Trophoblast cell (in vitro differentiated cells and primary cell): ENCODE measurements around the gene ERCC3.
A peak's percentile ranks its signal among the peaks of the same experiment; 100 is the strongest.

Source experiments
- DNase-seq, 2 donors: peaks; one replicate each; pipeline ENCODE4 v3.0.0-alpha.2; 2016
- H2AFZ ChIP-seq: 2 replicates; pipeline ENCODE4 v1.6.1; 2013; ENCODE audit warnings: low read length, moderate library complexity, mild to moderate bottlenecking; ENCODE audit not compliant: insufficient read depth, poor library complexity
- H2AK5ac ChIP-seq: 2 replicates; pipeline ENCODE4 v1.6.1; 2013; ENCODE audit warnings: mild to moderate bottlenecking, low read length
- H2BK120ac ChIP-seq: 2 replicates; pipeline ENCODE4 v1.6.1; 2013; ENCODE audit warnings: low read length, mild to moderate bottlenecking, moderate library complexity; ENCODE audit not compliant: insufficient read depth, poor library complexity
- H2BK12ac ChIP-seq: 2 replicates; pipeline ENCODE4 v1.6.1; 2013; ENCODE audit warnings: mild to moderate bottlenecking, low read length, moderate library complexity
- H2BK5ac ChIP-seq: 2 replicates; pipeline ENCODE4 v1.6.1; 2013; ENCODE audit warnings: low read length, low read depth, moderate library complexity, mild to moderate bottlenecking; ENCODE audit not compliant: poor library complexity
- H3K14ac ChIP-seq: 2 replicates; pipeline ENCODE4 v1.6.1; 2013; ENCODE audit warnings: mild to moderate bottlenecking, low read length
- H3K18ac ChIP-seq: 2 replicates; pipeline ENCODE4 v1.6.1; 2013; ENCODE audit warnings: mild to moderate bottlenecking, low read length
- H3K23ac ChIP-seq: 2 replicates; pipeline ENCODE4 v1.6.1; 2013; ENCODE audit warnings: low read length
- H3K27ac ChIP-seq: 2 replicates; pipeline ENCODE4 v1.5.1; 2013; ENCODE audit warnings: low read depth, mild to moderate bottlenecking, inconsistent platforms, low read length, moderate library complexity
- H3K27me3 ChIP-seq: 2 replicates; pipeline ENCODE4 v1.6.1; 2013; ENCODE audit warnings: inconsistent platforms, mild to moderate bottlenecking, low read length, moderate library complexity; ENCODE audit not compliant: insufficient read depth
- H3K36me3 ChIP-seq, 2 experiments: 1 replicate in 1 of 2; 2 replicates in 1 of 2; pipeline ENCODE4 v1.6.1; 2013; ENCODE audit warnings: low read length in 2 of 2, mild to moderate bottlenecking in 2 of 2, moderate library complexity in 1 of 2; ENCODE audit not compliant: insufficient read depth in 2 of 2, control insufficient read depth in 1 of 2
- H3K4ac ChIP-seq: 2 replicates; pipeline ENCODE4 v1.6.1; 2013; ENCODE audit warnings: low read depth, mild to moderate bottlenecking, low read length, moderate library complexity
- H3K4me1 ChIP-seq, 2 experiments: 1 replicate in 1 of 2; 2 replicates in 1 of 2; pipeline ENCODE4 v1.6.1; 2013; ENCODE audit warnings: low read length in 2 of 2, mild to moderate bottlenecking in 2 of 2, moderate library complexity in 1 of 2; ENCODE audit not compliant: insufficient read depth in 2 of 2, control insufficient read depth in 1 of 2
- H3K4me2 ChIP-seq: 2 replicates; pipeline ENCODE4 v1.6.1; 2013; ENCODE audit warnings: inconsistent platforms, mild to moderate bottlenecking, low read length, moderate library complexity
- H3K4me3 ChIP-seq: 2 replicates; pipeline ENCODE4 v1.5.1; 2013; ENCODE audit warnings: mild to moderate bottlenecking, low read depth, low read length, inconsistent platforms
- H3K79me1 ChIP-seq: one replicate; pipeline ENCODE4 v1.6.1; 2013; ENCODE audit warnings: low read length
- H3K79me2 ChIP-seq: 2 replicates; pipeline ENCODE4 v1.6.1; 2013; ENCODE audit warnings: low read length, mild to moderate bottlenecking; ENCODE audit not compliant: control insufficient read depth, insufficient read depth, poor library complexity
- H3K9ac ChIP-seq: 2 replicates; pipeline ENCODE4 v1.6.1; 2013; ENCODE audit warnings: mild to moderate bottlenecking, low read length
- H3K9me3 ChIP-seq: 2 replicates; pipeline ENCODE4 v1.6.1; 2013; ENCODE audit warnings: low read depth, mild to moderate bottlenecking, control low read depth, inconsistent platforms, low read length; ENCODE audit not compliant: insufficient read depth
- H4K12ac ChIP-seq: 2 replicates; pipeline ENCODE4 v1.6.1; 2013; ENCODE audit warnings: low read depth, mild to moderate bottlenecking, low read length, moderate library complexity
- H4K8ac ChIP-seq: 2 replicates; pipeline ENCODE4 v1.6.1; 2013; ENCODE audit warnings: low read depth, mild to moderate bottlenecking, low read length, moderate library complexity
- H4K91ac ChIP-seq: one replicate; pipeline ENCODE4 v1.6.1; 2013; ENCODE audit warnings: low read depth, mild to moderate bottlenecking, low read length, moderate library complexity
- WGBS: extraction: QIAGEN DNeasy Blood & Tissue Kit; methylation state at CpG from one replicate; pipeline ENCODE4 v1.1.7; 2013; ENCODE audit warnings: missing lambda C conversion rate; ENCODE audit not compliant: insufficient read length, insufficient coverage; ENCODE audit errors: extremely low coverage; 5-methylcytosine and 5-hydroxymethylcytosine counted together

Gene ERCC3

GRCh38 chr2:127275789-127276188 lies 18.2 kb downstream of the ERCC3 start:
- Histone ChIP-seq H2AK5ac (no peak overlapping the region), H2BK5ac (no peak overlapping the region), H3K14ac (no peak overlapping the region), H3K79me2 (no peaks in the 10 kb centered on the region), H3K9ac (peak overlapping the region; percentile 28), H2AFZ (no peak overlapping the region), H2BK120ac (no peak overlapping the region), H4K12ac (no peak overlapping the region), H3K4me3 (no peak overlapping the region), H3K27me3 (no peaks in the 10 kb centered on the region), H3K27ac (no peak overlapping the region), H3K9me3 (peaks cover 2% of the 10 kb centered on the region), H3K23ac (no peak overlapping the region), H3K4me2 (no peak overlapping the region), H4K8ac (no peak overlapping the region), H3K4me1 (no peaks in the 10 kb centered on the region), H3K36me3 (peaks cover 50 to 69% of the 10 kb centered on the region in 2 experiments), H2BK12ac (no peak overlapping the region), H4K91ac (no peak overlapping the region), H3K18ac (no peak overlapping the region), H3K79me1 (no peaks in the 10 kb centered on the region), H3K4ac (no peak overlapping the region)
- no CpG with 5 or more reads among the region's 9 CpGs for WGBS
- DNase-seq = no peak

GRCh38 chr2:127275356-127275755 lies 18.6 kb downstream of the ERCC3 start:
- Histone ChIP-seq H3K27ac (no peak overlapping the region), H3K79me2 (no peaks in the 10 kb centered on the region), H3K4me3 (no peak overlapping the region), H3K23ac (no peak overlapping the region), H2BK120ac (no peak overlapping the region), H3K4ac (no peak overlapping the region), H4K91ac (no peak overlapping the region), H3K9ac (no peak overlapping the region), H2AFZ (no peak overlapping the region), H4K12ac (no peak overlapping the region), H3K18ac (no peak overlapping the region), H2BK12ac (no peak overlapping the region), H2AK5ac (no peak overlapping the region), H3K4me2 (no peak overlapping the region), H2BK5ac (no peak overlapping the region), H3K4me1 (no peaks in the 10 kb centered on the region), H3K79me1 (no peaks in the 10 kb centered on the region), H3K27me3 (no peaks in the 10 kb centered on the region), H3K9me3 (peaks cover 5% of the 10 kb centered on the region), H4K8ac (no peak overlapping the region), H3K36me3 (peaks cover 51 to 70% of the 10 kb centered on the region in 2 experiments), H3K14ac (no peak overlapping the region)
- WGBS = no CpG with 5 or more reads among the region's 3 CpGs
- no peak for DNase-seq

GRCh38 chr2:127270663-127271062 lies 23.3 kb downstream of the ERCC3 start:
- peaks cover 42 to 50% of the 10 kb centered on the region in 2 experiments for H3K36me3 ChIP-seq
- H3K27me3 ChIP-seq = no peaks in the 10 kb centered on the region
- H3K4me3 ChIP-seq = no peak overlapping the region
- H3K18ac ChIP-seq = no peak overlapping the region
- H2BK5ac ChIP-seq = no peak overlapping the region
- no peak for DNase-seq
- no CpG with 5 or more reads among the region's 5 CpGs for WGBS
- no peaks in the 10 kb centered on the region for H3K79me1 ChIP-seq
- H3K9ac ChIP-seq = no peak overlapping the region
- no peak overlapping the region for H2BK12ac ChIP-seq
- H2AK5ac ChIP-seq = no peak overlapping the region
- H3K4me2 ChIP-seq = no peak overlapping the region
- H4K91ac ChIP-seq = no peak overlapping the region
- H3K79me2 ChIP-seq = no peaks in the 10 kb centered on the region
- H3K23ac ChIP-seq = no peak overlapping the region
- no peak overlapping the region for H4K12ac ChIP-seq
- no peak overlapping the region for H2BK120ac ChIP-seq
- no peak overlapping the region for H4K8ac ChIP-seq
- no peak overlapping the region for H3K27ac ChIP-seq
- no peak overlapping the region for H2AFZ ChIP-seq
- H3K14ac ChIP-seq = no peak overlapping the region
- no peaks in the 10 kb centered on the region for H3K4me1 ChIP-seq
- peaks cover 3% of the 10 kb centered on the region for H3K9me3 ChIP-seq
- H3K4ac ChIP-seq = no peak overlapping the region

GRCh38 chr2:127261804-127262406 lies 32.0 kb downstream of the ERCC3 start:
- WGBS = no CpG with 5 or more reads among the region's 8 CpGs

More at GRCh38 chr2:127261804-127262406, 32.0 kb downstream of the ERCC3 start:
- H2BK5ac ChIP-seq = no peak overlapping the region
- no peak overlapping the region for H3K4me2 ChIP-seq
- H3K79me1 ChIP-seq = no peaks in the 10 kb centered on the region
- H3K4me3 ChIP-seq = no peak overlapping the region
- H3K36me3 ChIP-seq = peaks cover 25 to 36% of the 10 kb centered on the region in 2 experiments
- DNase-seq = peak in 1 of 2 donors; percentile 11
- H2BK120ac ChIP-seq = no peak overlapping the region
- no peak overlapping the region for H2AFZ ChIP-seq
- no peaks in the 10 kb centered on the region for H3K79me2 ChIP-seq
- no peak overlapping the region for H3K27ac ChIP-seq
- no peak overlapping the region for H3K18ac ChIP-seq
- H3K27me3 ChIP-seq = no peaks in the 10 kb centered on the region
- H3K9me3 ChIP-seq = peaks cover 6% of the 10 kb centered on the region
- no peaks in the 10 kb centered on the region for H3K4me1 ChIP-seq
- H3K9ac ChIP-seq = no peak overlapping the region
- no peak overlapping the region for H3K4ac ChIP-seq
- H4K12ac ChIP-seq = no peak overlapping the region
- H4K91ac ChIP-seq = no peak overlapping the region
- H2AK5ac ChIP-seq = no peak overlapping the region
- H3K23ac ChIP-seq = no peak overlapping the region
- no peak overlapping the region for H4K8ac ChIP-seq
- H3K14ac ChIP-seq = no peak overlapping the region
- H2BK12ac ChIP-seq = no peak overlapping the region
